Ascending aorta (tissue), 2 donors: Measurements from ENCODE around the gene CX3CL1. TPM values are rescaled to one million over a fixed set of nuclear protein-coding genes. Genes with fewer than 3 reads are reported as not detected.

Experiments used
- DNase-seq, 2 donors: peaks; one replicate each; pipeline ENCODE4 v3.0.0-alpha.2; 2019; ENCODE audit warnings: low spot score in 2 of 2
- H3K27ac ChIP-seq, 2 donors: fragments of 200-600 bp; sonication (generic); one replicate each; pipeline ENCODE4 v1.5.1; 2016 to 2017; ENCODE audit warnings: mild to moderate bottlenecking in 1 of 2
- H3K27me3 ChIP-seq: fragments of 200-600 bp; sonication (generic); one replicate; pipeline ENCODE4 v1.5.1; 2017
- H3K36me3 ChIP-seq, 2 donors: fragments of 200-600 bp; sonication (generic); one replicate each; pipeline ENCODE4 v1.5.1; 2016
- H3K4me1 ChIP-seq, 2 donors: fragments of 200-600 bp; sonication (generic); one replicate each; pipeline ENCODE4 v1.5.1; 2016 to 2017; ENCODE audit warnings: mild to moderate bottlenecking in 1 of 2
- H3K4me3 ChIP-seq, 2 donors: fragments of 200-600 bp; sonication (generic); one replicate each; pipeline ENCODE4 v1.5.1; 2016 to 2017; ENCODE audit warnings: mild to moderate bottlenecking in 1 of 2
- H3K9me3 ChIP-seq, 2 donors: fragments of 200-600 bp; sonication (generic); one replicate each; pipeline ENCODE4 v1.5.1; 2016
- intact Hi-C: fragments of 100-400 bp; cut with DNase I; formaldehyde crosslinking; loops from one replicate; pipeline ENCODE4 v1.15.1; 2023
- total RNA-seq: library from RNA; depleted of rRNA; stranded (reverse); fragments of >200 nt; gene quantifications from one replicate; pipeline ENCODE4 v1.1.0, GENCODE V29; 2016
- TF ChIP-seq, protein P1 (sequence below), 3 experiments: fragments of 200-600 bp in 2 of 3; fragments of 450-650 bp in 1 of 3; sonication (generic) in 2 of 3; IDR thresholded peaks; one replicate each; pipeline ENCODE4 v1.5.1; 2016 to 2019; ENCODE audit warnings: antibody characterized with exemption in 3 of 3, mild to moderate bottlenecking in 1 of 3, moderate library complexity in 1 of 3

Gene CX3CL1
- total RNA-seq, 1 donor from 2014 or later = 251 TPM

DNA sequence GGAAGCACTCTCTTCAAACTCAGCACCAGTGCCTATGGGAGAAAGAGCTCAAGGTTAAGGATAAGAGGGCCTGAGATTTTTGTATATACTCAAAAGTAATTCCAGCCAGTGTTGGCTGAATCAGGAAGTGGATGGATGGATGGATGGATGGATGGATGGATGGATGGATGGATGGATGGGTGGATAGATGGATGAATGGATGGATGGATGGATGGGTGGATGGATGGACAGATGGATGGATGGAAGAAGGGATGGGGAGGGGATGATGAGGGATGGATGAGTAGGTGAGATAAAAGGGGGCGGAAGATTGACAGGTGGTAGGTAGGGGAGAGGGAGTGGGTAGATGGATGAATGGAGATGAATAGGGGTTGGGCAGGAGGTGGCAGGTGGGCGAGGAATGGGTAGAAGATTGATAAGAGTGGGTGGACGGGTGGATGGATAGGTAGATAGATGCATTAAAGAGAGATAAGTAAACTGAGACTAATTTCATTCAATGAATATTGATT, 4.1 kb downstream of the CX3CL1 start:
- Histone ChIP-seq H3K4me1 (peaks cover 15 to 51% of the 10 kb centered on the region in 2 donors), H3K4me3 (peak overlapping the region in 1 of 2 donors; percentile 76), H3K9me3 (no peaks in the 10 kb centered on the region), H3K27ac (peak overlapping the region; percentile 94 to 99), H3K36me3 (peaks cover 12 to 15% of the 10 kb centered on the region in 2 donors), H3K27me3 (no peaks in the 10 kb centered on the region)
- DNase-seq = no peak
- intact Hi-C loops = no loop called here
- TF ChIP-seq, protein P1, sequence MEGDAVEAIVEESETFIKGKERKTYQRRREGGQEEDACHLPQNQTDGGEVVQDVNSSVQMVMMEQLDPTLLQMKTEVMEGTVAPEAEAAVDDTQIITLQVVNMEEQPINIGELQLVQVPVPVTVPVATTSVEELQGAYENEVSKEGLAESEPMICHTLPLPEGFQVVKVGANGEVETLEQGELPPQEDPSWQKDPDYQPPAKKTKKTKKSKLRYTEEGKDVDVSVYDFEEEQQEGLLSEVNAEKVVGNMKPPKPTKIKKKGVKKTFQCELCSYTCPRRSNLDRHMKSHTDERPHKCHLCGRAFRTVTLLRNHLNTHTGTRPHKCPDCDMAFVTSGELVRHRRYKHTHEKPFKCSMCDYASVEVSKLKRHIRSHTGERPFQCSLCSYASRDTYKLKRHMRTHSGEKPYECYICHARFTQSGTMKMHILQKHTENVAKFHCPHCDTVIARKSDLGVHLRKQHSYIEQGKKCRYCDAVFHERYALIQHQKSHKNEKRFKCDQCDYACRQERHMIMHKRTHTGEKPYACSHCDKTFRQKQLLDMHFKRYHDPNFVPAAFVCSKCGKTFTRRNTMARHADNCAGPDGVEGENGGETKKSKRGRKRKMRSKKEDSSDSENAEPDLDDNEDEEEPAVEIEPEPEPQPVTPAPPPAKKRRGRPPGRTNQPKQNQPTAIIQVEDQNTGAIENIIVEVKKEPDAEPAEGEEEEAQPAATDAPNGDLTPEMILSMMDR (IDR thresholded peaks at IDR 0.05) = no peak

DNA sequence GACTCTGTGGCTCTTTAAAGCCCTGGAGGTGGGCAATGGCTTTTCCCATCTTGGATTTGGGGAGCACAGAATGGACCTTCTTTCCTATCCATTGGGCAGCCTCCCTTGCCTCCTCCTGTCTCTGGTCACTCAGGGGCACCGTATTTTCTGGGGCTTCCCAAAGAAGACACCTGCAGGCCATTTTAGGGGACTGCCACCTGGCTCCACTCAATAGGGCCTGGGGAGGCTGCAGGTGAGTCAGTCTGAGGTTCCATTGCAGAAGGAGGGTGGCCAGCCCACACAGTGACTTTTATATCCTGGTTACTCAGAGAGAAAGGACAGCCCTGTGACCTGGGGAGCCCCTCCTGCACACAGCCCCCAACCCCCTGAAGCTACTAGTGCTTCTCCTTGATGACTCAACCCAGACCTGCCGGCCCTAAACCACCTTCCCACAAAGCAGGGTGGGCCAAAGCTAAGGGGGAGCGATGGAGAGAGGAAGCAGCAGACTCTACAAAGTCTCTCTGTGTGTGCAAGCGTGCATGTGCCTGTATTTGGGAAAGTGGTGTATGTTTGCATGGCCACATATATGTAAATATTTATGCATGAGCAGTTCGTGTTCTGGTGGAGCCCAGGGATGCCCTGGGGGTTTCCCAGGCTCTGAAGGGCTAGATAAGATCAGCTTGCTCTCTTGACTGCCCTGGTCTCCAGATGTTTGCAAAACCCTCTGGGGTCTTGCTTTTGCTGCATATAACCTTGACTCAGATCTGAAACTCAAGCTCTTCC, 5.0 kb downstream of the CX3CL1 start:
- Histone ChIP-seq H3K4me3 (peak overlapping the region in 1 of 2 donors; percentile 23), H3K4me1 (peaks cover 10 to 43% of the 10 kb centered on the region in 2 donors), H3K27ac (peak overlapping the region; percentile 72 to 94), H3K9me3 (no peaks in the 10 kb centered on the region), H3K36me3 (peaks cover 21 to 24% of the 10 kb centered on the region in 2 donors), H3K27me3 (no peaks in the 10 kb centered on the region)
- TF ChIP-seq, protein P1 (IDR thresholded peaks at IDR 0.05) = no peak
- DNase-seq = no peak
- intact Hi-C loops = no loop called here

DNA sequence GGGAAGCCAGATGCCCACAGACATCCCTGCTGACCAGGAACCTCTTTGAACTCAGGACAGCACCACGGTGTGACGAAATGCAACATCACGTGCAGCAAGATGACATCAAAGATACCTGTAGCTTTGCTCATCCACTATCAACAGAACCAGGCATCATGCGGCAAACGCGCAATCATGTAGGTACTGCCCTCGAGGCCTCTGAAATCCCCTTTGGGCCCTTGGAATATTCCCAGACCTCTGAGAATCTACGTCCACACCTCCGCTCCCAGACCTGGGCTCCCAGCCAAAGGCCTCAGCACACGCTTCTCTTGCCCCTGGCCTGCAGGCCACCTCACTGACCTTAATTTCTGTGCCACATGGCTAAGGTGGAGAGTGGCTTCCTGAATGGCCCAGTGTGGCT, 7.3 kb downstream of the CX3CL1 start:
- Histone ChIP-seq H3K4me1 (peaks cover 10 to 51% of the 10 kb centered on the region in 2 donors), H3K27me3 (no peaks in the 10 kb centered on the region), H3K27ac (peak overlapping the region; percentile 72 to 94), H3K9me3 (no peaks in the 10 kb centered on the region), H3K4me3 (no peak overlapping the region), H3K36me3 (peaks cover 30% of the 10 kb centered on the region in 2 donors)
- intact Hi-C loops = no loop called here
- DNase-seq = no peak
- TF ChIP-seq, protein P1 (IDR thresholded peaks at IDR 0.05) = no peak

DNA sequence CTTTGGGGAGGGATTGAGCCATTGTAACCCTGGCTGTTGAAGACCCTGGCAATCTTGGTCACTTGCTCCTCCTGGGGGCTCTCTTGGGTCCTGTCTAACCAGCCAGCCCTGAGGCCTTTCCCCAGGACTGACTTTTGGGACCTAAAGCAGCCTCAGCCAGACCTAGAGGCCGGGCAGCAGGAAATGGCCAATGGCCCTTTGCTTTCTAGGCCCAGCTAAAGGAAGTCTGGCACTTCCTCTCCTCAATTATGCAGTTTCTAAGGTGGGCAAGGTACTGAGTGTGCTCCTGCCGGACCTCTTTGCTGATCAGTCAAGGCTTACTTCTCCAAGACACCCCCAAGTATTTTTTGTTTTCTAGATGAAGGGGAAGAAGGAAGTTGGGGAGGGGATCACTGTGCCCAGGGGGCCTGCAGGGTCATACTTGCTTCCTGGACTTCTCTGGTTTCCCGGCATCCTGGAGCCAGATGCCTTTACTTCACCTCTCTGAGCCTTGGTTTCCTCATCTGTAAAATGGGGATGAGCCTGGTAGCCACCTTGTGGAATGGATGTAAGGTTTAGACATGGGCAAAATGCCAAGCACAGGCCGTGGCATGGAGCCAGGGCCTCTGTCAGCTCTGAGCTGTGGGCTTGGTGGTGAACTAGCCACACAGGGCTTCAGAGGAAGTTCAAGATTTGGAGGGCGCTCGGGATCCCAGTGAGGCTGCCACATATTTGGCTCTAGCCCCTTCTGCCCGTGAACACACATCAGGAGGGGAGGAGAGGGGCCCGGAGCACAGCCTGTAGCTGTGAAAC, 8.6 kb downstream of the CX3CL1 start:
- Histone ChIP-seq H3K4me3 (no peak overlapping the region), H3K27ac (peak overlapping the region; percentile 72 to 94), H3K4me1 (peaks cover 2 to 42% of the 10 kb centered on the region in 2 donors), H3K9me3 (no peaks in the 10 kb centered on the region), H3K36me3 (peaks cover 30% of the 10 kb centered on the region in 2 donors), H3K27me3 (no peaks in the 10 kb centered on the region)
- peak in 1 of 2 donors; percentile 72 for DNase-seq
- intact Hi-C loops = no loop called here
- TF ChIP-seq, protein P1 (IDR thresholded peaks at IDR 0.05) = no peak

DNA sequence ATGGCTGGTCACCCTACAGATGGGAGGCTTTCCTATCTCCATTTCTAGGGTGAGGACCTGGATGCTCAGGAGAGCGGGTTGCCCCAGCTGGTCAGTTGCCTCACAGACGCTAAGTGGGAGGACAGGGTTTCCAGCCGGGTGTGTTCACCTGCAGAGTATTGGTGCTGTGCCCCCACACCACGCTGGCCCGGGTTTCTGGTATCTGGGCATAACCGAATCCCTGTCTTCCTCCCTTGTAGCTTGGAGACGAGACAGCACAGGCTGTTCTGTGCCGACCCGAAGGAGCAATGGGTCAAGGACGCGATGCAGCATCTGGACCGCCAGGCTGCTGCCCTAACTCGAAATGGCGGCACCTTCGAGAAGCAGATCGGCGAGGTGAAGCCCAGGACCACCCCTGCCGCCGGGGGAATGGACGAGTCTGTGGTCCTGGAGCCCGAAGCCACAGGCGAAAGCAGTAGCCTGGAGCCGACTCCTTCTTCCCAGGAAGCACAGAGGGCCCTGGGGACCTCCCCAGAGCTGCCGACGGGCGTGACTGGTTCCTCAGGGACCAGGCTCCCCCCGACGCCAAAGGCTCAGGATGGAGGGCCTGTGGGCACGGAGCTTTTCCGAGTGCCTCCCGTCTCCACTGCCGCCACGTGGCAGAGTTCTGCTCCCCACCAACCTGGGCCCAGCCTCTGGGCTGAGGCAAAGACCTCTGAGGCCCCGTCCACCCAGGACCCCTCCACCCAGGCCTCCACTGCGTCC, 9.7 kb downstream of the CX3CL1 start:
- H3K4me1 ChIP-seq = peaks cover 0 to 46% of the 10 kb centered on the region in 2 donors
- DNase-seq = no peak
- peak overlapping the region; percentile 72 to 94 for H3K27ac ChIP-seq
- intact Hi-C loops = no loop called here
- H3K4me3 ChIP-seq = no peak overlapping the region
- no peaks in the 10 kb centered on the region for H3K9me3 ChIP-seq
- no peaks in the 10 kb centered on the region for H3K27me3 ChIP-seq
- TF ChIP-seq, protein P1 (IDR thresholded peaks at IDR 0.05) = no peak
- H3K36me3 ChIP-seq = peaks cover 30% of the 10 kb centered on the region in 2 donors
